HFFc6 (cell line): ENCODE results near the gene ARHGDIG. TPM values are rescaled to one million over a fixed set of nuclear protein-coding genes. Genes with fewer than 3 reads are reported as not detected.
A peak's percentile ranks its signal among the peaks of the same experiment; 100 is the strongest.

Experiments
- DNase-seq: peaks from one replicate; pipeline ENCODE4 v3.0.0-alpha.2; 2018
- H3K27ac Mint-ChIP-seq: 2 replicates; pipeline ENCODE4 v1.8.0; 2020; ENCODE audit warnings: mild to moderate bottlenecking, mixed read lengths
- H3K27me3 Mint-ChIP-seq: 2 replicates; pipeline ENCODE4 v1.8.0; 2021; ENCODE audit warnings: mild to moderate bottlenecking, moderate library complexity, mixed read lengths; ENCODE audit not compliant: insufficient read depth
- H3K36me3 Mint-ChIP-seq: 2 replicates; pipeline ENCODE4 v1.8.0; 2021; ENCODE audit warnings: low read depth, mixed read lengths
- H3K4me1 Mint-ChIP-seq: 2 replicates; pipeline ENCODE4 v1.8.0; 2020; ENCODE audit warnings: low read depth, mixed read lengths
- H3K4me3 Mint-ChIP-seq: 2 replicates; pipeline ENCODE4 v1.8.0; 2020; ENCODE audit warnings: mild to moderate bottlenecking, moderate library complexity, mixed read lengths
- H3K9me3 Mint-ChIP-seq: 2 replicates; pipeline ENCODE4 v1.8.0; 2020; ENCODE audit warnings: mild to moderate bottlenecking, mixed read lengths
- CTCF ChIP-seq: fragments of 200-600 bp; sonication (generic); IDR thresholded peaks from 2 replicates; pipeline ENCODE4 v1.5.0; 2021; ENCODE audit warnings: antibody characterized with exemption, mild to moderate bottlenecking
- total RNA-seq, 6 experiments: library from RNA; stranded (reverse); fragmentation: NEBNext Ultra II Directional; extraction: Animal tissue kit (Norgen Biotek cat#: 25700); gene quantifications; 2 replicates in 1 of 6; 3 replicates in 5 of 6; pipeline ENCODE4 v1.2.3, GENCODE V29; 2021

The ARHGDIG gene
- total RNA-seq, 6 experiments from 2014 or later: not detected

DNA sequence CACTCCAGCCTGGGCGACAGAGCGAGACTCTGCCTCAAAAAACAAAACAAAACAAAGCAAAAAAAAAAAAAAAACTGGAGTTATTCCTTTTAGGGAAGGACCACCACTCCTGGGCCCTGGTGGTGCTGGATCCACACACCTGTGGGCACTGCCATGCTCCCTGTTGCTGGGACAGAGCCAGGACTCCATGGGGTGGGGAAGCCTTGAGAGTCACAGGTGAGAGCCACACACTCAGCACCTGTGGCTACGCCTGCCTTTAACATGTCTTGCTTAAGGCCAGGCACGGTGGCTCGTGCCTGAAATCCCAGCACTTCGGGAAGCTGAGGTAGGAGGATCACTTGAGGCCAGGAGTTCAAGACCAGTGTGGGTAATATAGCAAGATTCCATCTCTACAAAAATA lies 20.8 kb downstream of the ARHGDIG start:
- H3K4me1 Mint-ChIP-seq: no peaks in the 10 kb centered on the region
- no peaks in the 10 kb centered on the region for H3K36me3 Mint-ChIP-seq
- H3K27ac Mint-ChIP-seq: no peak overlapping the region
- no peaks in the 10 kb centered on the region; the same call in none of the 2 replicates for H3K27me3 Mint-ChIP-seq
- no peaks in the 10 kb centered on the region for H3K9me3 Mint-ChIP-seq
- TF ChIP-seq CTCF: no peak
- DNase-seq: no peak
- no peak overlapping the region for H3K4me3 Mint-ChIP-seq

- no peak overlapping the region for H3K27ac Mint-ChIP-seq
- no peaks in the 10 kb centered on the region for H3K9me3 Mint-ChIP-seq
- H3K4me3 Mint-ChIP-seq: no peak overlapping the region
- no peaks in the 10 kb centered on the region for H3K4me1 Mint-ChIP-seq
- TF ChIP-seq CTCF: no peak
- no peaks in the 10 kb centered on the region for H3K36me3 Mint-ChIP-seq
- H3K27me3 Mint-ChIP-seq: no peaks in the 10 kb centered on the region; the same call in none of the 2 replicates
- DNase-seq: no peak
These were observed 21.6 kb downstream of the ARHGDIG start for GRCh38 chr16:301950-302349.

DNA sequence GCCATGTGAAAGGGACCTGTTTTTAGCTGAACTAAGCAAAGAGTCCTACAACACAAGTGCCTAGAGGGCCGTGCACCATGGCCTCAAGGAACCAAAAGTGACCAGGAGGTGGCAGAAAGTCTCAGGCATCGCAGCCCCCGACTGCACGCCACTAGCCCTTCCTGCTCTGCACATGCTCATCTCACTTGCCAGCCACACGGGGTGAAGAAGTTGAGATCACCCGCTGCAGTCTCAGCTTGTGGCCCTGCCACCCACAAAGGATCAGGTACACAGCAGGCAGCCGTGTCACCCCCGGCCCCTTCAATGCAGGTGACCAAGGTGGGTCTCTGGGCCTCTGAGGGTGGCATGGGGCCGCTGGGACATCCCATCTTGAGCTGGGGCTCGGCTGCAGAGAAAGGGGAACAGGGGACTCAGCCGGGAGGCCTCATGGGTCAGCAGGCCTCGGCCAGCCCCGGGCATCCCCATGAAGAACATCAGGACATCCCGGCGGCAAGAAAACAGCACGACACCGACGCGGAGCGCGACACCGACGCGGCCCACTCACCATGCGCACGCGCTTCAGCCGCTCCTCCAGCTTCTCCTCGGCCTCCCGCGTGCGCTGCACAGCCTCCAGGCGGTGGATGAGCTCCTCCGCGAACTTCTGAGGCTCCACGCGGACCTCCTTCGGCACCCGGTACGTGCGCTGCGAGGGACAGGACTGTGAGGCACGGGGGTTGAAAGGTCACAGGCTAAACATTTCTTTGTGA lies 23.5 kb downstream of the ARHGDIG start:
- Mint-ChIP-seq H3K36me3 (no peaks in the 10 kb centered on the region), H3K27ac (no peak overlapping the region)
- no peak for DNase-seq

DNA sequence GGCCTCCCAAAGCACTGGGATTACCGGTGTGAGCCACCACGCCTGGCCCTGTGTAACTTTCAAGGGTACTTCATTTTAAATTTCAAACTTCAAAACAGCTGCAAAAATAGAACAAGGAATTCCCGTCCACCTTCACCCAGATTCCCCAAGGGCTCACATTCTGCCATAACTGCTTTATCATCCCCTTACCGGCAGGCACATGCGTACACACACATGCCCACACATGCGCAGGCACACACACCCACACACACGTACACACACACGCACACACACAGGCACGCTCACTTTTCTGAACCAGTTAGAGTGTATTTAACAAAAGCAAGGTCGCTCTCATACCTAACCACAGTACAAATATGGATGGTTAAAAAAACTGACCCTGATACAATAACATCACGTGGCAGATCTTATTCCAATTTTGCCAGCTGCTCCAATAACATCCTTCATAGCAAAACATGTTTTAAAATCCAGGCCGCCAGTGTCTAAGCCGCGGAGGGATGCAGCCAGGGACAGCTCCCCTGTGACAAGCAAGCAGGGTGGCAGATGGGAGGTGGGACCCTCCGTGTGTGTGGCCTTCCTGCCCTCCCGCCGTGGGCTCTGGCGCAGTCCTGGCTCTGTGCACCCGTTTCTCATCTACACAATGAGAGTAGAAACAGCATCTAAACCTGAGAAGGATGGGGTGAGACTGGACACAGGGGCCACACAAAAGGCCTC lies 25.7 kb downstream of the ARHGDIG start:
- Mint-ChIP-seq H3K27ac (no peak overlapping the region), H3K4me1 (no peaks in the 10 kb centered on the region), H3K27me3 (no peaks in the 10 kb centered on the region; the same call in 1 of the 2 replicates), H3K9me3 (no peaks in the 10 kb centered on the region), H3K36me3 (no peaks in the 10 kb centered on the region), H3K4me3 (no peak overlapping the region)
- TF ChIP-seq CTCF: no peak
- DNase-seq: no peak

More for the DNA sequence above, 23.5 kb downstream of the ARHGDIG start:
- no peaks in the 10 kb centered on the region; the same call in none of the 2 replicates for H3K27me3 Mint-ChIP-seq
- TF ChIP-seq CTCF: peak; percentile 23; the same call in 1 of the 2 replicates
- H3K4me3 Mint-ChIP-seq: no peak overlapping the region
- no peaks in the 10 kb centered on the region for H3K9me3 Mint-ChIP-seq
- no peaks in the 10 kb centered on the region for H3K4me1 Mint-ChIP-seq

GRCh38 chr16:306911-307370 lies 26.6 kb downstream of the ARHGDIG start:
- no peak for DNase-seq
- no peaks in the 10 kb centered on the region for H3K36me3 Mint-ChIP-seq
- no peaks in the 10 kb centered on the region for H3K4me1 Mint-ChIP-seq
- no peak for TF ChIP-seq CTCF
- H3K27ac Mint-ChIP-seq: no peak overlapping the region
- H3K4me3 Mint-ChIP-seq: no peak overlapping the region
- H3K9me3 Mint-ChIP-seq: no peaks in the 10 kb centered on the region
- H3K27me3 Mint-ChIP-seq: no peaks in the 10 kb centered on the region; the same call in 1 of the 2 replicates
